Endothelial cell of umbilical vein (primary cell): ENCODE results near the gene ZNF804A.

Experiments
- POLR2A ChIP-seq: IDR thresholded peaks from 2 replicates; pipeline ENCODE4 v1.6.1; 2012; ENCODE audit warnings: low read depth, mild to moderate bottlenecking, control low read depth, low read length
- POLR2AphosphoS5 ChIP-seq: IDR thresholded peaks from 2 replicates; pipeline ENCODE4 v1.6.1; 2012; ENCODE audit warnings: low read depth, mild to moderate bottlenecking, control low read depth, low read length, moderate library complexity; ENCODE audit not compliant: insufficient read depth
- TF ChIP-seq, protein P1 (sequence below), 2 donors: IDR thresholded peaks; 1 replicate in 1 of 2; 2 replicates in 1 of 2; pipeline ENCODE4 v1.5.1; 2011; ENCODE audit warnings: low read length in 2 of 2, mild to moderate bottlenecking in 2 of 2, moderate library complexity in 2 of 2, control low read depth in 1 of 2, inconsistent platforms in 1 of 2, low read depth in 1 of 2; ENCODE audit not compliant: insufficient read depth in 1 of 2; ENCODE audit errors: extremely low read depth in 1 of 2

DNA sequence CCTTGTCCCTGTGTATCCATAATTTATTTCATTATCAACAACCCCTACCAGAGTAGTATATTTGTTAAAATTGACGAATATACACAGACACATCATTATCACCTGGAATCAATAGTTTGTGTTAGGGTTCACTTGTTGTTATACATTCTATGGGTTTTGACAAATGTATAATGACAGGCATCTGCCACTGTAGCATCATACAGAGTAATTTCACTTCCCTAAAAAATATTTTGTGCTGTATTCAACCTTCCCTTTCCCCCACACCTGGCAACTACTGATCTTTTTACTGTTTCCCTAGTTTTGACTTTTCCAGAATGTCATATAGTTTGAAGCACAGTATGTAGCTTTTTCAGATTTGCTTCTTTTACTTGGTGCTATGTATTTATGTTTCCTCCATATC lies 132.0 kb downstream of the ZNF804A start:
- no peak for TF ChIP-seq POLR2A
- TF ChIP-seq, protein P1, sequence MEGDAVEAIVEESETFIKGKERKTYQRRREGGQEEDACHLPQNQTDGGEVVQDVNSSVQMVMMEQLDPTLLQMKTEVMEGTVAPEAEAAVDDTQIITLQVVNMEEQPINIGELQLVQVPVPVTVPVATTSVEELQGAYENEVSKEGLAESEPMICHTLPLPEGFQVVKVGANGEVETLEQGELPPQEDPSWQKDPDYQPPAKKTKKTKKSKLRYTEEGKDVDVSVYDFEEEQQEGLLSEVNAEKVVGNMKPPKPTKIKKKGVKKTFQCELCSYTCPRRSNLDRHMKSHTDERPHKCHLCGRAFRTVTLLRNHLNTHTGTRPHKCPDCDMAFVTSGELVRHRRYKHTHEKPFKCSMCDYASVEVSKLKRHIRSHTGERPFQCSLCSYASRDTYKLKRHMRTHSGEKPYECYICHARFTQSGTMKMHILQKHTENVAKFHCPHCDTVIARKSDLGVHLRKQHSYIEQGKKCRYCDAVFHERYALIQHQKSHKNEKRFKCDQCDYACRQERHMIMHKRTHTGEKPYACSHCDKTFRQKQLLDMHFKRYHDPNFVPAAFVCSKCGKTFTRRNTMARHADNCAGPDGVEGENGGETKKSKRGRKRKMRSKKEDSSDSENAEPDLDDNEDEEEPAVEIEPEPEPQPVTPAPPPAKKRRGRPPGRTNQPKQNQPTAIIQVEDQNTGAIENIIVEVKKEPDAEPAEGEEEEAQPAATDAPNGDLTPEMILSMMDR (IDR thresholded peaks at IDR 0.05; ENCODE audit: extremely low read depth in 1 of 2, insufficient read depth in 1 of 2, low read depth in 1 of 2, low read length in 2 of 2) = no peak
- TF ChIP-seq POLR2AphosphoS5 = no peak
